ENCODE results near the gene KIAA1217. TPM values are rescaled to one million over a fixed set of nuclear protein-coding genes. Genes with fewer than 3 reads are reported as not detected.

The KIAA1217 gene
- polyA plus RNA-seq, 2 donors = 18.3 to 22.2 TPM

DNA sequence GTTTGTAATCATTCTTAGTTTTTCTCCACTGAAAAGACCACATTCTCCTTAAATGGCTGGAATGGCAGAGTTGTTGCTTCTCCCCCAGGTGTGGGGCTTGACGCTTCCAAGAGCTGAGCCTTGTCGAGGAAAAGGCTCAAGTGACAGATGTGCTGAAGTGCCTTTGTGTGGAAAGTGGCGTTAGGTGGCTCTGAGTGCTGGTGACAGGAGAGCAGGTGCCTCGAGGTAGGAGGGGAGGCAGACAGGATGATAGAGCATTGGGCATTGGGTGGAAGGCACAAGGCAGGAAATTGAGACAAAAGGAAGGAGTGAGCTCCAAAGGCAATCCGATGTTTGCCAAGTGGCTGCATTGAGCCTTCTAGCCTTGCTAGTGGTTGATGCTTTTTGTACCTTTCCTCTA is 6.7 kb downstream of the KIAA1217 start:
- Histone ChIP-seq H3K27me3 (ENCODE audit: control insufficient read depth in 1 of 2, insufficient read depth in 2 of 2, low read length in 2 of 2) (no peaks in the 10 kb centered on the region), H3K4me1 (ENCODE audit: control insufficient read depth in 2 of 2, insufficient read depth in 2 of 2, low read length in 1 of 2) (peaks cover 0 to 12% of the 10 kb centered on the region in 2 donors), H3K27ac (ENCODE audit: low read depth in 2 of 2, low read length in 1 of 2) (peak overlapping the region; percentile 88 to 89), H3K4me3 (ENCODE audit: low read depth in 1 of 2, low read length in 2 of 2) (no peak overlapping the region), H3K36me3 (ENCODE audit: control insufficient read depth in 2 of 2, insufficient read depth in 2 of 2, low read length in 1 of 2) (peaks cover 0 to 2% of the 10 kb centered on the region in 2 donors), H3K9me3 (ENCODE audit: control insufficient read depth in 2 of 2, insufficient read depth in 1 of 2, low read depth in 1 of 2, low read length in 1 of 2) (no peaks in the 10 kb centered on the region)
- WGBS, 2 donors = 49 to 62% methylated on average over 5 of the region's 5 CpGs

DNA sequence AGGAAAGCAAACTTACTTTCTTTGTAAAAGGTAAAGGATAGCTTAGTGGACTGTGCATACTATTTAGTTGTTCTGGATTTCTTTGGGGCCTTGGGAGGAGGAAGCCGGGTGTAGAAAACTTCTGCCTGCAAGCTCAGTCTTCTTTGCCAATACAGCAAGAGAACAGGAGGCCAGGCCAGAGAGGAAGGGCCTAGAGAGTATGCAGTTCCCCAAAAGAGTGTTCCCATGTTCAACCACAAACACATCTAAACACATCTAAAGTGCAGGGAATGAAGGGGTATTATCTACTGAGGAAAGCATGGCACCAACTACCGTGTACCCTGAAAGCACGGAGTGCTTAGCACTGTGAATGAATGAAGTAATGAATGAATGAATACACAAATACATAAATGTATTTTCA is 11.0 kb downstream of the KIAA1217 start:
- H3K4me1 ChIP-seq (ENCODE audit: control insufficient read depth in 2 of 2, insufficient read depth in 2 of 2, low read length in 1 of 2) = peaks cover 0 to 4% of the 10 kb centered on the region in 2 donors
- no peak overlapping the region for H3K27ac ChIP-seq (ENCODE audit: low read depth in 2 of 2, low read length in 1 of 2)
- no peaks in the 10 kb centered on the region for H3K9me3 ChIP-seq (ENCODE audit: control insufficient read depth in 2 of 2, insufficient read depth in 1 of 2, low read depth in 1 of 2, low read length in 1 of 2)
- no peak overlapping the region for H3K4me3 ChIP-seq (ENCODE audit: low read depth in 1 of 2, low read length in 2 of 2)
- 90 to 96% methylated on average over 3 of the region's 3 CpGs for WGBS, 2 donors
- peaks cover 0 to 2% of the 10 kb centered on the region in 2 donors for H3K36me3 ChIP-seq (ENCODE audit: control insufficient read depth in 2 of 2, insufficient read depth in 2 of 2, low read length in 1 of 2)
- no peaks in the 10 kb centered on the region for H3K27me3 ChIP-seq (ENCODE audit: control insufficient read depth in 1 of 2, insufficient read depth in 2 of 2, low read length in 2 of 2)

- Histone ChIP-seq H3K27ac (ENCODE audit: low read depth in 2 of 2, low read length in 1 of 2) (no peak overlapping the region), H3K36me3 (ENCODE audit: control insufficient read depth in 2 of 2, insufficient read depth in 2 of 2, low read length in 1 of 2) (peaks cover 0 to 2% of the 10 kb centered on the region in 2 donors), H3K4me1 (ENCODE audit: control insufficient read depth in 2 of 2, insufficient read depth in 2 of 2, low read length in 1 of 2) (no peaks in the 10 kb centered on the region), H3K27me3 (ENCODE audit: control insufficient read depth in 1 of 2, insufficient read depth in 2 of 2, low read length in 2 of 2) (no peaks in the 10 kb centered on the region), H3K4me3 (ENCODE audit: low read depth in 1 of 2, low read length in 2 of 2) (no peak overlapping the region), H3K9me3 (ENCODE audit: control insufficient read depth in 2 of 2, insufficient read depth in 1 of 2, low read depth in 1 of 2, low read length in 1 of 2) (no peaks in the 10 kb centered on the region)
- WGBS, 2 donors = 57 to 62% methylated on average over 1 of the region's 1 CpG
Measured at GRCh38 chr10:24223341-24223740, 14.4 kb downstream of the KIAA1217 start.

DNA sequence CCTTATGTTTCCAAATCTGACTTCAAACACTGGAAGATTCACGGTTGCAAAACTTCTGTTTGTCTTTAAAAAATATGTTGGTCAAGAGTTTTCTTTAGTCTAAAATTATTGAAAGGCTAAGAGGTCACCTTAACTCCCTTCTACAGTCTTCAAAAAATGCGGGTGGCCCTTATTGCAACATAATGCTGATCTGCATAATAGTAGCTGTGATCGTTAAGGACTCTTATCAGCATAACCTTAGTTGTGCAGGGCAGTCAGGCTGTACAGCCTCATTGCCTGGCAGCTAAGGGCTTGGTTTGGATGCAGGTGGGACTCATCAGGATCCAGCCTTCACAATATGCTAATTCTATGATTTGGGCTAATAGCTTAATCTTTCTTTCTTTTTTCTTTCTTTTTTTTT is 15.0 kb downstream of the KIAA1217 start:
- H3K36me3 ChIP-seq (ENCODE audit: control insufficient read depth in 2 of 2, insufficient read depth in 2 of 2, low read length in 1 of 2) = peaks cover 0 to 2% of the 10 kb centered on the region in 2 donors
- H3K27me3 ChIP-seq (ENCODE audit: control insufficient read depth in 1 of 2, insufficient read depth in 2 of 2, low read length in 2 of 2) = no peaks in the 10 kb centered on the region
- no peak overlapping the region for H3K4me3 ChIP-seq (ENCODE audit: low read depth in 1 of 2, low read length in 2 of 2)
- H3K9me3 ChIP-seq (ENCODE audit: control insufficient read depth in 2 of 2, insufficient read depth in 1 of 2, low read depth in 1 of 2, low read length in 1 of 2) = no peaks in the 10 kb centered on the region
- 62 to 77% methylated on average over 3 of the region's 3 CpGs for WGBS, 2 donors
- no peaks in the 10 kb centered on the region for H3K4me1 ChIP-seq (ENCODE audit: control insufficient read depth in 2 of 2, insufficient read depth in 2 of 2, low read length in 1 of 2)
- no peak overlapping the region for H3K27ac ChIP-seq (ENCODE audit: low read depth in 2 of 2, low read length in 1 of 2)

DNA sequence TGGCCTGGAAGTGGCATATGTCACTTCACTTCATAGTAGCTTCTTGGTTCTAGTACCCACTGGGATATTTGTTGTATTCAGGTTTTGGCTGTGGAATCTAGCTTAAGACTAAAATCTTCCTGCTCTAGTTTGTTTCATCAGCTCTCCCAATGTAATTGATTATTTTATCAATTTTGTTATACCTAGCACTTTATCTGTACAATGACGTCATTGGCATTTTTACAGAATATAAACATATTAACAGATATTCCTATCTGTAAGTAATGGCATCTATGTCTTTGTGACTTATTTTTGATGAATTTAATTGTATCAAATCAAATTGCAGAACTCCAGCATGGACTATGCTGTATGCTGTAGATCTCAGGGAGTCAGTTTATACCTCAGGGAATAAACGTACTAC is 19.7 kb downstream of the KIAA1217 start:
- Histone ChIP-seq H3K27ac (ENCODE audit: low read depth in 2 of 2, low read length in 1 of 2) (no peak overlapping the region), H3K4me3 (ENCODE audit: low read depth in 1 of 2, low read length in 2 of 2) (no peak overlapping the region), H3K4me1 (ENCODE audit: control insufficient read depth in 2 of 2, insufficient read depth in 2 of 2, low read length in 1 of 2) (no peaks in the 10 kb centered on the region), H3K27me3 (ENCODE audit: control insufficient read depth in 1 of 2, insufficient read depth in 2 of 2, low read length in 2 of 2) (no peaks in the 10 kb centered on the region), H3K9me3 (ENCODE audit: control insufficient read depth in 2 of 2, insufficient read depth in 1 of 2, low read depth in 1 of 2, low read length in 1 of 2) (no peaks in the 10 kb centered on the region), H3K36me3 (ENCODE audit: control insufficient read depth in 2 of 2, insufficient read depth in 2 of 2, low read length in 1 of 2) (peaks cover 0 to 2% of the 10 kb centered on the region in 2 donors)
- 88 to 94% methylated on average over 2 of the region's 2 CpGs for whole genome bisulfite sequencing, 2 donors

- Histone ChIP-seq H3K9me3 (ENCODE audit: control insufficient read depth in 2 of 2, insufficient read depth in 1 of 2, low read depth in 1 of 2, low read length in 1 of 2) (no peaks in the 10 kb centered on the region), H3K27ac (ENCODE audit: low read depth in 2 of 2, low read length in 1 of 2) (no peak overlapping the region), H3K27me3 (ENCODE audit: control insufficient read depth in 1 of 2, insufficient read depth in 2 of 2, low read length in 2 of 2) (no peaks in the 10 kb centered on the region), H3K36me3 (ENCODE audit: control insufficient read depth in 2 of 2, insufficient read depth in 2 of 2, low read length in 1 of 2) (peaks cover 0 to 2% of the 10 kb centered on the region in 2 donors), H3K4me1 (ENCODE audit: control insufficient read depth in 2 of 2, insufficient read depth in 2 of 2, low read length in 1 of 2) (no peaks in the 10 kb centered on the region), H3K4me3 (ENCODE audit: low read depth in 1 of 2, low read length in 2 of 2) (no peak overlapping the region)
- 89 to 92% methylated on average over 3 of the region's 3 CpGs for WGBS, 2 donors
Measured at GRCh38 chr10:24229909-24230308, 21.0 kb downstream of the KIAA1217 start.

- Histone ChIP-seq H3K4me3 (ENCODE audit: low read depth in 1 of 2, low read length in 2 of 2) (no peak overlapping the region), H3K27me3 (ENCODE audit: control insufficient read depth in 1 of 2, insufficient read depth in 2 of 2, low read length in 2 of 2) (no peaks in the 10 kb centered on the region), H3K4me1 (ENCODE audit: control insufficient read depth in 2 of 2, insufficient read depth in 2 of 2, low read length in 1 of 2) (no peaks in the 10 kb centered on the region), H3K27ac (ENCODE audit: low read depth in 2 of 2, low read length in 1 of 2) (no peak overlapping the region), H3K36me3 (ENCODE audit: control insufficient read depth in 2 of 2, insufficient read depth in 2 of 2, low read length in 1 of 2) (peaks cover 0 to 2% of the 10 kb centered on the region in 2 donors), H3K9me3 (ENCODE audit: control insufficient read depth in 2 of 2, insufficient read depth in 1 of 2, low read depth in 1 of 2, low read length in 1 of 2) (no peaks in the 10 kb centered on the region)
- 94 to 95% methylated on average over 8 of the region's 8 CpGs for WGBS, 2 donors
Measured at GRCh38 chr10:24231200-24231599, 22.3 kb downstream of the KIAA1217 start.

- Histone ChIP-seq H3K27ac (ENCODE audit: low read depth in 2 of 2, low read length in 1 of 2) (no peak overlapping the region), H3K9me3 (ENCODE audit: control insufficient read depth in 2 of 2, insufficient read depth in 1 of 2, low read depth in 1 of 2, low read length in 1 of 2) (no peaks in the 10 kb centered on the region), H3K27me3 (ENCODE audit: control insufficient read depth in 1 of 2, insufficient read depth in 2 of 2, low read length in 2 of 2) (no peaks in the 10 kb centered on the region), H3K36me3 (ENCODE audit: control insufficient read depth in 2 of 2, insufficient read depth in 2 of 2, low read length in 1 of 2) (peaks cover 0 to 2% of the 10 kb centered on the region in 2 donors), H3K4me3 (ENCODE audit: low read depth in 1 of 2, low read length in 2 of 2) (no peak overlapping the region), H3K4me1 (ENCODE audit: control insufficient read depth in 2 of 2, insufficient read depth in 2 of 2, low read length in 1 of 2) (peaks cover 0 to 2% of the 10 kb centered on the region in 2 donors)
- 58 to 83% methylated on average over 1 of the region's 1 CpG for WGBS, 2 donors
Measured at GRCh38 chr10:24234784-24235183, 25.8 kb downstream of the KIAA1217 start.

GRCh38 chr10:24235471-24235870 is 26.5 kb downstream of the KIAA1217 start:
- 62 to 70% methylated on average over 7 of the region's 7 CpGs for WGBS, 2 donors
- no peak overlapping the region for H3K4me3 ChIP-seq (ENCODE audit: low read depth in 1 of 2, low read length in 2 of 2)
- no peaks in the 10 kb centered on the region for H3K27me3 ChIP-seq (ENCODE audit: control insufficient read depth in 1 of 2, insufficient read depth in 2 of 2, low read length in 2 of 2)
- H3K27ac ChIP-seq (ENCODE audit: low read depth in 2 of 2, low read length in 1 of 2) = no peak overlapping the region
- H3K4me1 ChIP-seq (ENCODE audit: control insufficient read depth in 2 of 2, insufficient read depth in 2 of 2, low read length in 1 of 2) = peaks cover 0 to 2% of the 10 kb centered on the region in 2 donors
- H3K9me3 ChIP-seq (ENCODE audit: control insufficient read depth in 2 of 2, insufficient read depth in 1 of 2, low read depth in 1 of 2, low read length in 1 of 2) = no peaks in the 10 kb centered on the region
- peaks cover 0 to 2% of the 10 kb centered on the region in 2 donors for H3K36me3 ChIP-seq (ENCODE audit: control insufficient read depth in 2 of 2, insufficient read depth in 2 of 2, low read length in 1 of 2)

DNA sequence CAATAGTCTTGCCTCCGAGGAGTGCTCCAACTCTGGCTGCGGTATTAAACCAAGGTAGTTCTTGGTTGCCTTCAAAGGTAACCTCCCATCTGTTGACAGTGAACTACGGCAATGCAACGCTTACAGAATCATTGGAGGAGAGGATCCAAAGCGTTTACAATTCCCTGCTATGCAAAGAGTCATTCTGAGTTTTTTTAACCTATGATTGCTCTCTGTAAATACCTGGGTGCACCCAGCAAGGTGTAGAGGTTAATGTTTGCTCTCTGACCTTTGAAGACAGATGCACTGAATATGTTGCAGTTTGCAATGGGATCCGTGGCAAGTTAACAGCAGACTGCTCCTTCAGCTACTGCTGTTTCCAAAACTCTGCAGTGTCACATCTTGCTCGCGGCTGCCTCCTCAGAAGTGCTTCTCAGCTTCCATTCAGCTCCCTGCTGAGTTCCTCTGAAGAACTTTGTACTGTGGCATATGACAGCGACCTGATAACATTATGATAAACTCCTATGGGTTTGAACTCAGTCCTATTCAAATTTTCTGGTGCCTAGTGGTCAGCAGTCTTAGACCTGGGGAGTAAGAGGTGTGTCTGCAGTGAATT is 29.0 kb downstream of the KIAA1217 start:
- H3K27me3 ChIP-seq (ENCODE audit: control insufficient read depth in 1 of 2, insufficient read depth in 2 of 2, low read length in 2 of 2) = no peaks in the 10 kb centered on the region
- peaks cover 0 to 2% of the 10 kb centered on the region in 2 donors for H3K4me1 ChIP-seq (ENCODE audit: control insufficient read depth in 2 of 2, insufficient read depth in 2 of 2, low read length in 1 of 2)
- H3K36me3 ChIP-seq (ENCODE audit: control insufficient read depth in 2 of 2, insufficient read depth in 2 of 2, low read length in 1 of 2) = no peaks in the 10 kb centered on the region
- peak overlapping the region; percentile 49 to 77 for H3K27ac ChIP-seq (ENCODE audit: low read depth in 2 of 2, low read length in 1 of 2)
- no peaks in the 10 kb centered on the region for H3K9me3 ChIP-seq (ENCODE audit: control insufficient read depth in 2 of 2, insufficient read depth in 1 of 2, low read depth in 1 of 2, low read length in 1 of 2)
- H3K4me3 ChIP-seq (ENCODE audit: low read depth in 1 of 2, low read length in 2 of 2) = no peak overlapping the region
- 38 to 43% methylated on average over 9 of the region's 9 CpGs for WGBS, 2 donors

Measured in esophagus (tissue), 2 donors.